Ascending aorta (tissue), 2 donors: ENCODE results near the gene ATF2. TPM values are rescaled to one million over a fixed set of nuclear protein-coding genes. Genes with fewer than 3 reads are reported as not detected.
"Not testable (repeated sequence)": the region's sequence is repeated elsewhere in the genome, so short reads cannot be mapped to it uniquely, and the experiment has no call there.

ENCODE experiments used
- DNase-seq, 2 donors: peaks; one replicate each; pipeline ENCODE4 v3.0.0-alpha.2; 2019; ENCODE audit warnings: low spot score in 2 of 2
- H3K27ac ChIP-seq, 2 donors: fragments of 200-600 bp; sonication (generic); one replicate each; pipeline ENCODE4 v1.5.1; 2016 to 2017; ENCODE audit warnings: mild to moderate bottlenecking in 1 of 2
- H3K27me3 ChIP-seq: fragments of 200-600 bp; sonication (generic); one replicate; pipeline ENCODE4 v1.5.1; 2017
- H3K36me3 ChIP-seq, 2 donors: fragments of 200-600 bp; sonication (generic); one replicate each; pipeline ENCODE4 v1.5.1; 2016
- H3K4me1 ChIP-seq, 2 donors: fragments of 200-600 bp; sonication (generic); one replicate each; pipeline ENCODE4 v1.5.1; 2016 to 2017; ENCODE audit warnings: mild to moderate bottlenecking in 1 of 2
- H3K4me3 ChIP-seq, 2 donors: fragments of 200-600 bp; sonication (generic); one replicate each; pipeline ENCODE4 v1.5.1; 2016 to 2017; ENCODE audit warnings: mild to moderate bottlenecking in 1 of 2
- H3K9me3 ChIP-seq, 2 donors: fragments of 200-600 bp; sonication (generic); one replicate each; pipeline ENCODE4 v1.5.1; 2016
- intact Hi-C: fragments of 100-400 bp; cut with DNase I; formaldehyde crosslinking; loops from one replicate; pipeline ENCODE4 v1.15.1; 2023
- total RNA-seq: library from RNA; depleted of rRNA; stranded (reverse); fragments of >200 nt; gene quantifications from one replicate; pipeline ENCODE4 v1.1.0, GENCODE V29; 2016
- TF ChIP-seq, protein P1 (sequence below), 3 experiments: fragments of 200-600 bp in 2 of 3; fragments of 450-650 bp in 1 of 3; sonication (generic) in 2 of 3; IDR thresholded peaks; one replicate each; pipeline ENCODE4 v1.5.1; 2016 to 2019; ENCODE audit warnings: antibody characterized with exemption in 3 of 3, mild to moderate bottlenecking in 1 of 3, moderate library complexity in 1 of 3

ATF2 gene
- total RNA-seq, 1 donor from 2014 or later: 84.8 TPM

DNA sequence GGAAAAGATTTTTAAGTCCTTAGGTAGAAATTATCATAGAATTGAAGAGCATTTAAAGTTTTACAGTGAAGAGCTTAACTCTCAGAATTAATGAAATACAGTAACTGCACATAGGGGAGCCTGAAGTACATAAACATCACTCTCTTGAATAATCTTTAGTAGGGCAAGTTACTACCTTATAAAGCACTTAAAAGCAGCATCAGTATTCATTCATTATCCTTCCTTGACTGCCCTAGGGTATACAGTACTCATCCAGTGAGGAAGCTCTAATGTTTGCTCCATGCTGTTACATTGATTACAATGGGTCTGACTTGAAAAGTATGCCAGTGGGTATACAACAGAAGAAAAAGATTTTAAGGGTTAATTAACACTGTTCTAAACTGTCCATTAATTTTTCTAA lies 66.5 kb downstream of the ATF2 start:
- no peak overlapping the region for H3K27ac ChIP-seq
- TF ChIP-seq, protein P1, sequence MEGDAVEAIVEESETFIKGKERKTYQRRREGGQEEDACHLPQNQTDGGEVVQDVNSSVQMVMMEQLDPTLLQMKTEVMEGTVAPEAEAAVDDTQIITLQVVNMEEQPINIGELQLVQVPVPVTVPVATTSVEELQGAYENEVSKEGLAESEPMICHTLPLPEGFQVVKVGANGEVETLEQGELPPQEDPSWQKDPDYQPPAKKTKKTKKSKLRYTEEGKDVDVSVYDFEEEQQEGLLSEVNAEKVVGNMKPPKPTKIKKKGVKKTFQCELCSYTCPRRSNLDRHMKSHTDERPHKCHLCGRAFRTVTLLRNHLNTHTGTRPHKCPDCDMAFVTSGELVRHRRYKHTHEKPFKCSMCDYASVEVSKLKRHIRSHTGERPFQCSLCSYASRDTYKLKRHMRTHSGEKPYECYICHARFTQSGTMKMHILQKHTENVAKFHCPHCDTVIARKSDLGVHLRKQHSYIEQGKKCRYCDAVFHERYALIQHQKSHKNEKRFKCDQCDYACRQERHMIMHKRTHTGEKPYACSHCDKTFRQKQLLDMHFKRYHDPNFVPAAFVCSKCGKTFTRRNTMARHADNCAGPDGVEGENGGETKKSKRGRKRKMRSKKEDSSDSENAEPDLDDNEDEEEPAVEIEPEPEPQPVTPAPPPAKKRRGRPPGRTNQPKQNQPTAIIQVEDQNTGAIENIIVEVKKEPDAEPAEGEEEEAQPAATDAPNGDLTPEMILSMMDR (IDR thresholded peaks at IDR 0.05): no peak
- peaks cover 3 to 18% of the 10 kb centered on the region in 2 donors for H3K36me3 ChIP-seq
- no peak overlapping the region for H3K4me3 ChIP-seq
- H3K27me3 ChIP-seq: no peaks in the 10 kb centered on the region
- H3K9me3 ChIP-seq: no peaks in the 10 kb centered on the region
- intact Hi-C loops: no loop called here
- no peaks in the 10 kb centered on the region for H3K4me1 ChIP-seq
- DNase-seq: no peak

DNA sequence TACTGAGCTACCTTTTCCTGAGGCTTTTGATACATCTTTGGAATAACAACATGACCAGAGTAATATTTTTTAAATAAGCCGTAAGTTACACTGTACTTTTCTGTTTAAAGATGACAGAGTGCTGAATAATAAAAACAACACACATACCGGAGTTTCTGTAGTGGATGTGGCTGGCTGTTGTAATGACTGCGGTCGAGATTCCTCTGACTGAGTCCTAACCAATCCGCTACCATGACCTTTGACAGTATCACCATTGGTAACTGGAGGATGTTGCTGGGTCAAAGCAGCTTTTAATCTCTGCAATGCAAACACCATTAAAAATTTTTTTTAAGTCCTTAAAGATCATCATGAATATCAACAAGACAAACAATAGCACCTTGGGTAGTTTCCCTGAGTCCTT lies 70.7 kb downstream of the ATF2 start:
- TF ChIP-seq, protein P1 (IDR thresholded peaks at IDR 0.05): no peak
- H3K9me3 ChIP-seq: no peaks in the 10 kb centered on the region
- H3K27ac ChIP-seq: no peak overlapping the region
- H3K4me3 ChIP-seq: no peak overlapping the region
- DNase-seq: no peak
- H3K4me1 ChIP-seq: no peaks in the 10 kb centered on the region
- no peaks in the 10 kb centered on the region for H3K27me3 ChIP-seq
- H3K36me3 ChIP-seq: peaks cover 3 to 26% of the 10 kb centered on the region in 2 donors
- intact Hi-C loops: no loop called here

DNA sequence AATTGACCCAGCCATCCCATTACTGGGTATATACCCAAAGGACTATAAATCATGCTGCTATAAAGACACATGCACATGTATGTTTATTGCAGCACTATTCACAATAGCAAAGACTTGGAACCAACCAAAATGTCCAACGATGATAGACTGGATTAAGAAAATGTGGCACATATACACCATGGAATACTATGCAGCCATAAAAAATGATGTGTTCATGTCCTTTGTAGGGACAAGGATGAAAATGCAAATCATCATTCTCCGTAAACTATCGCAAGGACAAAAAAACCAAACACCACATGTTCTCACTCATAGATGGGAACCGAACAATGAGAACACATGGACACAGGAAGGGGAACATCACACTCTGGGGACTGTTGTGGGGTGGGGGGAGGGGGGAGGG lies 83.9 kb downstream of the ATF2 start:
- H3K4me3 ChIP-seq, H3K4me1 ChIP-seq, H3K9me3 ChIP-seq, H3K27me3 ChIP-seq, DNase-seq, intact Hi-C loops, H3K27ac ChIP-seq: not testable (repeated sequence)
- peaks cover 8 to 34% of the 10 kb centered on the region in 2 donors for H3K36me3 ChIP-seq

DNA sequence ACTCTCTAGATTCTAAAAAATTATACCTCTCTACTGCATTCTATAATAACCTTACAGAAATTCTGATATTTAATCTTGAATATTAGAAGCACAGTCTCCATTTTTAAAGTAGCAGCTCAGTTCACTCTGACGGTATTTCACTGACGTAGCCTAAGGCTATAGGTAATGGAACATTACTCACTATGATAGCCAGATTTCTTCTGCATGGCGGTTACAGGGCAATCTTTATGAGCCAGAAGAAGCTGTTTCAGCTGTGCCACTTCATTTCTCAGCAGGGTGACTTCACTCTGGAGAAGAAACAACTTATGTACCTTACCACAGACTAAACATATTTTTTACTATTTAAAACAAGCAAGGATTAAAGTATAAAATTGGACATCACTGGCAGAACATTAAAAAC lies 87.5 kb downstream of the ATF2 start:
- intact Hi-C loops: no loop called here
- no peaks in the 10 kb centered on the region for H3K4me1 ChIP-seq
- no peaks in the 10 kb centered on the region for H3K27me3 ChIP-seq
- no peaks in the 10 kb centered on the region for H3K9me3 ChIP-seq
- TF ChIP-seq, protein P1 (IDR thresholded peaks at IDR 0.05): no peak
- no peak overlapping the region for H3K4me3 ChIP-seq
- no peak for DNase-seq
- H3K36me3 ChIP-seq: peaks cover 13 to 50% of the 10 kb centered on the region in 2 donors
- H3K27ac ChIP-seq: no peak overlapping the region

DNA sequence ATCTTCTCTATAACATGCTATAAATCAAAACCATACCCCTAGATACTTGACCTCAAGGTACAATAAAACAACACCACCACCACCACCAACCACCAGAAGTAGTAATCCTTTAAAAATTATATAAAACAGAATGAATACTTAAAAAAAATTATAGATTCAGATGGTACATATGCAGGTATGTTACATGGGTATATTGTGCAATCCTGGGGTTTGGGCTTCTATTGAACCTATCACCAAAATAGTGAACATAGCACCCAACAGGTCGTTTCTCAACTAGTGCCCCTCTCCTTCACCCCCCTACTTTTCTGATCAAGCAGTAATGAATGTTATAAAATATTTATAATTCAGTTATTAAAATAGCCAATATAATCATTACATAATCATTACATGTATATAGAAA lies 91.7 kb downstream of the ATF2 start:
- Histone ChIP-seq H3K4me3 (no peak overlapping the region), H3K9me3 (no peaks in the 10 kb centered on the region), H3K27me3 (no peaks in the 10 kb centered on the region), H3K27ac (no peak overlapping the region), H3K4me1 (no peaks in the 10 kb centered on the region), H3K36me3 (peaks cover 19 to 47% of the 10 kb centered on the region in 2 donors)
- no peak for DNase-seq
- TF ChIP-seq, protein P1 (IDR thresholded peaks at IDR 0.05): no peak
- intact Hi-C loops: no loop called here

DNA sequence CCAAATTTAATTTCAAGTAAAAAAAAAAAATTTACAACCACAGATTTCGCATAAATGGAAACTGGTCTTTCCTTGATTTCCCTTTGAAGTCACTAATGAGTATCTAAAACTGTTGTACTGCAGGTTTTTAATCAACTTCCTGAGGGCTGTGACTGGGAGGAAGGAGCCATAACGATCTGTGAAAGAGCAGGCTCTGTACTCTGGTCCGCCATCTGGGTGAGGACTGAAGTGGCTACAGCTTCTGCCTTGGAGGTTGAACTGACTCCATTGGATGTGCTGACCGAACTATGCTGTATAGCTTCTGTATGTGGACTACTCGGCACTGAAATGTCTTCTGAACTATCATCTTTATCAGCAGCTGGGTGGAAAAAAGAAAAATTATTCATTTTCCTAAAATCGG lies 93.5 kb downstream of the ATF2 start:
- no peak for DNase-seq
- intact Hi-C loops: no loop called here

More for the DNA sequence above, 93.5 kb downstream of the ATF2 start:
- no peak overlapping the region for H3K27ac ChIP-seq
- no peaks in the 10 kb centered on the region for H3K4me1 ChIP-seq
- H3K36me3 ChIP-seq: peaks cover 10 to 36% of the 10 kb centered on the region in 2 donors
- no peaks in the 10 kb centered on the region for H3K9me3 ChIP-seq
- no peaks in the 10 kb centered on the region for H3K27me3 ChIP-seq
- TF ChIP-seq, protein P1 (IDR thresholded peaks at IDR 0.05): no peak
- no peak overlapping the region for H3K4me3 ChIP-seq
